Activated CD4-positive, alpha-beta T cell treated with anti-CD3 and anti-CD28 coated beads, Interleukin-2, amount 10 ng/mL, durations not matched to agents 24 days and 14 days (primary cell): ENCODE results near the gene RNF223. TPM values are rescaled to one million over a fixed set of nuclear protein-coding genes. Genes with fewer than 3 reads are reported as not detected.

Experiments used
- total RNA-seq: library from RNA; stranded (reverse); gene quantifications from 2 replicates; pipeline ENCODE4 v1.2.3, GENCODE V29; 2022

Gene RNF223
- total RNA-seq, 1 donor from 2014 or later = not detected

Other genes starting within 250 kb of the RNF223 start
- not detected in 2 replicates for gene SAMD11, start 150.4 kb downstream of the RNF223 start, total RNA-seq
- gene NOC2L, start 115.0 kb downstream of the RNF223 start, total RNA-seq = 190 and 192 TPM in 2 replicates
- gene KLHL17, start 113.7 kb downstream of the RNF223 start, total RNA-seq = 46.4 and 48.1 TPM in 2 replicates
- 1.8 and 2.8 TPM in 2 replicates for gene PLEKHN1, start 107.8 kb downstream of the RNF223 start, total RNA-seq
- gene PERM1, start 92.2 kb downstream of the RNF223 start, total RNA-seq = not detected in 2 replicates
- 2.8 and 5.0 TPM in 2 replicates for gene HES4, start 74.2 kb downstream of the RNF223 start, total RNA-seq
- gene ISG15, start 60.8 kb downstream of the RNF223 start, total RNA-seq = 43.3 and 45.5 TPM in 2 replicates
- gene AGRN, start 54.2 kb downstream of the RNF223 start, total RNA-seq = 29.6 and 35.8 TPM in 2 replicates
- 24.5 and 28.0 TPM in 2 replicates for gene C1orf159, start 41.8 kb upstream of the RNF223 start, total RNA-seq
- gene TTLL10, start 99.6 kb upstream of the RNF223 start, total RNA-seq = not detected in 2 replicates
- 250 and 254 TPM in 2 replicates for gene TNFRSF18, start 132.3 kb upstream of the RNF223 start, total RNA-seq
- gene TNFRSF4, start 139.8 kb upstream of the RNF223 start, total RNA-seq = 692 and 702 TPM in 2 replicates
- gene SDF4, start 157.7 kb upstream of the RNF223 start, total RNA-seq = 175 and 194 TPM in 2 replicates
- gene B3GALT6, start 157.9 kb upstream of the RNF223 start, total RNA-seq = 42.5 and 43.2 TPM in 2 replicates
- 1.3 and 2.8 TPM in 2 replicates for gene C1QTNF12, start 172.4 kb upstream of the RNF223 start, total RNA-seq
- 86.9 and 87.3 TPM in 2 replicates for gene UBE2J2, start 199.5 kb upstream of the RNF223 start, total RNA-seq
- 3.1 and 3.2 TPM in 2 replicates for gene SCNN1D, start 206.1 kb upstream of the RNF223 start, total RNA-seq
- 54.1 and 55.7 TPM in 2 replicates for gene ACAP3, start 233.6 kb upstream of the RNF223 start, total RNA-seq
- gene PUSL1, start 234.3 kb upstream of the RNF223 start, total RNA-seq = 33.4 and 35.2 TPM in 2 replicates